ENCODE measurements around the gene CLDN6. TPM values are rescaled to one million over a fixed set of nuclear protein-coding genes. Genes with fewer than 3 reads are reported as not detected.
"Not testable (repeated sequence)": the region's sequence is repeated elsewhere in the genome, so short reads cannot be mapped to it uniquely, and the experiment has no call there.

CLDN6 gene
- total and polyA plus RNA-seq, 9 donors, result 0.09 to 4.6 (median 0.34) TPM; not detected in 1

- peak; percentile 92 for DNase-seq
- no peaks in the 10 kb centered on the region for H3K9me3 ChIP-seq (replicated peaks; ENCODE audit: control insufficient read depth, low read depth, low read length)
- under 1% methylated on average over 67 of the region's 67 CpGs for WGBS (ENCODE audit: insufficient coverage)
- peak overlapping the region; percentile 80 for H3K27ac ChIP-seq (ENCODE audit: low read length)
- H3K27me3 ChIP-seq (ENCODE audit: control insufficient read depth, insufficient read depth, low read length), result peaks cover 6% of the 10 kb centered on the region
- H3K4me3 ChIP-seq (ENCODE audit: low read length), result peak overlapping the region; percentile 85
- peaks cover 25% of the 10 kb centered on the region for H3K4me1 ChIP-seq (ENCODE audit: control insufficient read depth, insufficient read depth, low read length)
- no peaks in the 10 kb centered on the region for H3K36me3 ChIP-seq (ENCODE audit: control insufficient read depth, insufficient read depth, low read length)
These were observed 41.2 kb upstream of the CLDN6 start for GRCh38 chr16:3059041-3059722.

DNA sequence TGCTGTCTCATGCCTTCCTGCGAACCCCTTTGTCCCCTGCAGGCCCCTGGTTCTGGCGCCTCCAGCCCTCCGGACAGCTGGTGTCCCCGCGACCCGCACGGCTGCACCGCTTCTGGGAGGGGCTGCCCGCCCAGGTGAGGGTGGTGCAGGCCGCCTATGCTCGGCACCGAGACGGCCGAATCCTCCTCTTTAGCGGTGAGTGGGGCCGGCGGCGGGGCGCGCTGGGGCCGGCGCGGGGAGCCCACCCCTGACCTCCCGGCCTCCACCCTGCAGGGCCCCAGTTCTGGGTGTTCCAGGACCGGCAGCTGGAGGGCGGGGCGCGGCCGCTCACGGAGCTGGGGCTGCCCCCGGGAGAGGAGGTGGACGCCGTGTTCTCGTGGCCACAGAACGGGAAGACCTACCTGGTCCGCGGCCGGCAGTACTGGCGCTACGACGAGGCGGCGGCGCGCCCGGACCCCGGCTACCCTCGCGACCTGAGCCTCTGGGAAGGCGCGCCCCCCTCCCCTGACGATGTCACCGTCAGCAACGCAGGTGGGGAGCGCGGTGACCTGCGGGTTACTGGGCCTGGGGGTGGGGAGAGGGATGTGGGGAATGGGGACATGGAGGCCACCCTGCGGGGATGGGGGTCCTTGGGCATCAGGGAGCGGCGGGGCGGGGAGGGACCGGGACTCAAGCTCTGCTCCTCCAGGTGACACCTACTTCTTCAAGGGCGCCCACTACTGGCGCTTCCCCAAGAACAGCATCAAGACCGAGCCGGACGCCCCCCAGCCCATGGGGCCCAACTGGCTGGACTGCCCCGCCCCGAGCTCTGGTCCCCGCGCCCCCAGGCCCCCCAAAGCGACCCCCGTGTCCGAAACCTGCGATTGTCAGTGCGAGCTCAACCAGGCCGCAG is 40.4 kb upstream of the CLDN6 start:
- 3% methylated on average over 54 of the region's 77 CpGs for WGBS (ENCODE audit: insufficient coverage)
- Histone ChIP-seq H3K27me3 (ENCODE audit: control insufficient read depth, insufficient read depth, low read length) (peaks cover 6% of the 10 kb centered on the region), H3K4me1 (ENCODE audit: control insufficient read depth, insufficient read depth, low read length) (peaks cover 25% of the 10 kb centered on the region), H3K9me3 (replicated peaks; ENCODE audit: control insufficient read depth, low read depth, low read length) (no peaks in the 10 kb centered on the region), H3K27ac (ENCODE audit: low read length) (no peak overlapping the region), H3K4me3 (ENCODE audit: low read length) (peak overlapping the region; percentile 85), H3K36me3 (ENCODE audit: control insufficient read depth, insufficient read depth, low read length) (peaks cover 3% of the 10 kb centered on the region)
- peak; percentile 67 for DNase-seq

- Histone ChIP-seq H3K4me3 (ENCODE audit: low read length) (no peak overlapping the region), H3K27me3 (ENCODE audit: control insufficient read depth, insufficient read depth, low read length) (peaks cover 6% of the 10 kb centered on the region), H3K36me3 (ENCODE audit: control insufficient read depth, insufficient read depth, low read length) (peaks cover 3% of the 10 kb centered on the region), H3K27ac (ENCODE audit: low read length) (no peak overlapping the region), H3K9me3 (replicated peaks; ENCODE audit: control insufficient read depth, low read depth, low read length) (no peaks in the 10 kb centered on the region), H3K4me1 (ENCODE audit: control insufficient read depth, insufficient read depth, low read length) (peaks cover 25% of the 10 kb centered on the region)
- no peak for DNase-seq
- WGBS (ENCODE audit: insufficient coverage), result 87% methylated on average over 11 of the region's 22 CpGs
These were observed 39.5 kb upstream of the CLDN6 start for GRCh38 chr16:3057181-3058138.

- no peak overlapping the region for H3K27ac ChIP-seq (ENCODE audit: low read length)
- peaks cover 3% of the 10 kb centered on the region for H3K36me3 ChIP-seq (ENCODE audit: control insufficient read depth, insufficient read depth, low read length)
- no peaks in the 10 kb centered on the region for H3K9me3 ChIP-seq (replicated peaks; ENCODE audit: control insufficient read depth, low read depth, low read length)
- H3K27me3 ChIP-seq (ENCODE audit: control insufficient read depth, insufficient read depth, low read length), result peaks cover 6% of the 10 kb centered on the region
- DNase-seq, result no peak
- WGBS (ENCODE audit: insufficient coverage), result 70% methylated on average over 12 of the region's 19 CpGs
- H3K4me1 ChIP-seq (ENCODE audit: control insufficient read depth, insufficient read depth, low read length), result peaks cover 25% of the 10 kb centered on the region
- no peak overlapping the region for H3K4me3 ChIP-seq (ENCODE audit: low read length)
These were observed 38.6 kb upstream of the CLDN6 start for GRCh38 chr16:3056336-3057180.

- not testable (repeated sequence) for H3K9me3 ChIP-seq (replicated peaks; ENCODE audit: control insufficient read depth, low read depth, low read length); H3K36me3 ChIP-seq (ENCODE audit: control insufficient read depth, insufficient read depth, low read length); DNase-seq; H3K27ac ChIP-seq (ENCODE audit: low read length); H3K4me3 ChIP-seq (ENCODE audit: low read length); H3K27me3 ChIP-seq (ENCODE audit: control insufficient read depth, insufficient read depth, low read length)
- H3K4me1 ChIP-seq (ENCODE audit: control insufficient read depth, insufficient read depth, low read length), result peaks cover 22% of the 10 kb centered on the region
- 18% methylated on average over 8 of the region's 9 CpGs for WGBS (ENCODE audit: insufficient coverage)
These were observed 37.7 kb upstream of the CLDN6 start for GRCh38 chr16:3055734-3056115.

DNA sequence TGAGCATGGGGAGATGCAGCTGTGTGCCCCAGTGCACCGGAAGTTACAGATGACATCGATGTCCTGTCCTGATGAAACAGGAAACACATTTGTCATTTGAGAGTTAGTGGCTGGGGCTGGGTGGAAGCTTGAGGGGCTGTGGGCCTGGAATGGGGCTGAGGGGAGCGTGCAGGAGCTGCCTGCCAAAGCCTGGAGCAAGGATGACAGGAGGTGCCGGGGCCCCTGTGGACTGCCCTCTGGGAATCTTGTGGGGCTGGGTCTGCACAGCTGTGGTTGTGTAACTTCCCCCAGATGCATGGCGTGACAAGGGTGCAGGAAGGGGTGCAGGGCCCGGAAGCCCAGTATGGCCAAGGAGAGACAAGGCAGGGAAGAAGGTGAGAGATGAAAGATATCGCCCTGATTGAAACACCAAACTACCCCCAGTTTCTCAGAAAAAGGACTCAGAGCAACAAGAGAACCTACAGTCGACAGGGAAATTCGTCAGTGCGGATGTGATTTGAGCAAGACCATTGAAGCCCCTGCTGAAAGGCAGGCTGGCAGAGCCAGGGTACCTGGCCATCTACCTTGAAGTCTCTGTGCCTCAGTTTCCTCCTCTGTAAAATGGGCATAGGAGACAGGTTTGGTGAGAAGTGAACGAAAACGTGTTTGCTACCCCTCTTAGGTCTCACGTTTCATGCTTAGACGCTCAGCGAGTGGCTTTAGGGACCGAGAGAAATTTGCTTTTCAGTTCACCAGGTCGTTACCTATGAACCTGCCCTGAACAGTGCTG is 37.2 kb upstream of the CLDN6 start:
- peaks cover 3% of the 10 kb centered on the region for H3K36me3 ChIP-seq (ENCODE audit: control insufficient read depth, insufficient read depth, low read length)
- H3K9me3 ChIP-seq (replicated peaks; ENCODE audit: control insufficient read depth, low read depth, low read length), result no peaks in the 10 kb centered on the region
- no peak overlapping the region for H3K27ac ChIP-seq (ENCODE audit: low read length)
- peaks cover 14% of the 10 kb centered on the region for H3K27me3 ChIP-seq (ENCODE audit: control insufficient read depth, insufficient read depth, low read length)
- no peak for DNase-seq
- 59% methylated on average over 14 of the region's 17 CpGs for WGBS (ENCODE audit: insufficient coverage)
- peaks cover 16% of the 10 kb centered on the region for H3K4me1 ChIP-seq (ENCODE audit: control insufficient read depth, insufficient read depth, low read length)
- H3K4me3 ChIP-seq (ENCODE audit: low read length), result no peak overlapping the region

DNA sequence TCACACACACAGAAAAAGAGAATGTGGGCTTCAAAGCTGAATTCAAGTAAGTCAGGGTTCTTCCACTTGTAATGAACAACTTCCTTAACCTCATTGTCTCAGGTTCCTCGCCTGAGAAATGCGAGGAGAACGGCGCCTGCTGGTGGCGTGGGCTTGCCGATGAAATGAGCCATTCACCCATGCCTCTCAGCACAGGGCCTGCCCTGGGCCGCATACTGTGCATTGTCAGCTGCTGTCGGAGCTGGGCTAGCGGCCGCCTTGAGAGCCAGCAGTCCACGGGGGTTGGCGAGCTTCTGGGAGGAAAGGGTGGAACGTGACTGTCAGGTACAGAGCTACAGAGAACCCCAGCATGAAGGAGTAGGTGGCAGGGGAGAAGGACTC is 35.3 kb upstream of the CLDN6 start:
- not testable (repeated sequence) for H3K36me3 ChIP-seq (ENCODE audit: control insufficient read depth, insufficient read depth, low read length); H3K27ac ChIP-seq (ENCODE audit: low read length); H3K4me3 ChIP-seq (ENCODE audit: low read length); H3K4me1 ChIP-seq (ENCODE audit: control insufficient read depth, insufficient read depth, low read length); DNase-seq; H3K9me3 ChIP-seq (replicated peaks; ENCODE audit: control insufficient read depth, low read depth, low read length)
- H3K27me3 ChIP-seq (ENCODE audit: control insufficient read depth, insufficient read depth, low read length), result peaks cover 32% of the 10 kb centered on the region
- 80% methylated on average over 4 of the region's 13 CpGs for WGBS (ENCODE audit: insufficient coverage)

- H3K4me1 ChIP-seq (ENCODE audit: control insufficient read depth, insufficient read depth, low read length); H3K9me3 ChIP-seq (replicated peaks; ENCODE audit: control insufficient read depth, low read depth, low read length); H3K4me3 ChIP-seq (ENCODE audit: low read length); DNase-seq; H3K27ac ChIP-seq (ENCODE audit: low read length); H3K36me3 ChIP-seq (ENCODE audit: control insufficient read depth, insufficient read depth, low read length): not testable (repeated sequence)
- H3K27me3 ChIP-seq (ENCODE audit: control insufficient read depth, insufficient read depth, low read length), result peaks cover 36% of the 10 kb centered on the region
- WGBS (ENCODE audit: insufficient coverage), result no CpG with 5 or more reads among the region's 12 CpGs
These were observed 34.8 kb upstream of the CLDN6 start for GRCh38 chr16:3052571-3053329.
